ENCODE results near the gene CRB2.

CRB2 gene

GRCh38 chr9:123360161-123361085, 4.4 kb downstream of the CRB2 start:
- DNase-seq (ENCODE audit: low read depth): no peak
- no peak overlapping the region for H3K4me3 ChIP-seq (ENCODE audit: low read depth, low read length)

GRCh38 chr9:123361086-123361730, 5.2 kb downstream of the CRB2 start:
- DNase-seq (ENCODE audit: low read depth): no peak
- no peak overlapping the region for H3K4me3 ChIP-seq (ENCODE audit: low read depth, low read length)

- DNase-seq (ENCODE audit: low read depth): no peak
Measured at GRCh38 chr9:123361731-123362510, 5.9 kb downstream of the CRB2 start.

GRCh38 chr9:123362856-123363255, 6.9 kb downstream of the CRB2 start:
- no peak overlapping the region for H3K4me3 ChIP-seq (ENCODE audit: low read depth, low read length)
- DNase-seq (ENCODE audit: low read depth): no peak

More at GRCh38 chr9:123361731-123362510, 5.9 kb downstream of the CRB2 start:
- H3K4me3 ChIP-seq (ENCODE audit: low read depth, low read length): no peak overlapping the region

- no peak overlapping the region for H3K4me3 ChIP-seq (ENCODE audit: low read depth, low read length)
- no peak for DNase-seq (ENCODE audit: low read depth)
Measured at GRCh38 chr9:123364241-123364824, 8.3 kb downstream of the CRB2 start.

- no peak overlapping the region for H3K4me3 ChIP-seq (ENCODE audit: low read depth, low read length)
- DNase-seq (ENCODE audit: low read depth): no peak
Measured at GRCh38 chr9:123365287-123365880, 9.4 kb downstream of the CRB2 start.

GRCh38 chr9:123365881-123366528, 10.0 kb downstream of the CRB2 start:
- DNase-seq (ENCODE audit: low read depth): no peak
- no peak overlapping the region for H3K4me3 ChIP-seq (ENCODE audit: low read depth, low read length)

GRCh38 chr9:123368023-123368422, 12.0 kb downstream of the CRB2 start:
- no peak for DNase-seq (ENCODE audit: low read depth)
- H3K4me3 ChIP-seq (ENCODE audit: low read depth, low read length): no peak overlapping the region

GRCh38 chr9:123368536-123369153, 12.6 kb downstream of the CRB2 start:
- DNase-seq (ENCODE audit: low read depth): no peak
- no peak overlapping the region for H3K4me3 ChIP-seq (ENCODE audit: low read depth, low read length)

GRCh38 chr9:123369296-123369695, 13.3 kb downstream of the CRB2 start:
- DNase-seq (ENCODE audit: low read depth): no peak
- H3K4me3 ChIP-seq (ENCODE audit: low read depth, low read length): no peak overlapping the region

GRCh38 chr9:123370108-123370507, 14.1 kb downstream of the CRB2 start:
- no peak overlapping the region for H3K4me3 ChIP-seq (ENCODE audit: low read depth, low read length)
- no peak for DNase-seq (ENCODE audit: low read depth)

GRCh38 chr9:123370526-123371227, 14.7 kb downstream of the CRB2 start:
- no peak overlapping the region for H3K4me3 ChIP-seq (ENCODE audit: low read depth, low read length)
- no peak for DNase-seq (ENCODE audit: low read depth)

- DNase-seq (ENCODE audit: low read depth): no peak
- no peak overlapping the region for H3K4me3 ChIP-seq (ENCODE audit: low read depth, low read length)
Measured at GRCh38 chr9:123371228-123371584, 15.2 kb downstream of the CRB2 start.

- H3K4me3 ChIP-seq (ENCODE audit: low read depth, low read length): no peak overlapping the region
- DNase-seq (ENCODE audit: low read depth): no peak
Measured at GRCh38 chr9:123371805-123372590, 16.0 kb downstream of the CRB2 start.

GRCh38 chr9:123372766-123373446, 16.9 kb downstream of the CRB2 start:
- H3K4me3 ChIP-seq (ENCODE audit: low read depth, low read length): no peak overlapping the region

GRCh38 chr9:123373447-123373923, 17.5 kb downstream of the CRB2 start:
- DNase-seq (ENCODE audit: low read depth): no peak
- H3K4me3 ChIP-seq (ENCODE audit: low read depth, low read length): no peak overlapping the region

More at GRCh38 chr9:123372766-123373446, 16.9 kb downstream of the CRB2 start:
- no peak for DNase-seq (ENCODE audit: low read depth)

All from skeletal muscle cell (primary cell).